Keratinocyte (primary cell): Measurements from ENCODE around the gene DCUN1D2. TPM values are rescaled to one million over a fixed set of nuclear protein-coding genes. Genes with fewer than 3 reads are reported as not detected.

Experiments used
- DNase-seq: peaks from one replicate; pipeline ENCODE4 v3.0.0-alpha.2; 2011; ENCODE audit warnings: low read depth, missing footprints, low spot score
- FAIRE-seq: peaks from 2 replicates; lab custom pipeline; 2011; peaks lifted over from hg19 to GRCh38; lab: Jason Lieb, UNC
- H2AFZ ChIP-seq: 2 replicates; pipeline ENCODE4 v1.6.0; 2012; ENCODE audit warnings: low read length, control low read depth, inconsistent platforms; ENCODE audit not compliant: control insufficient read depth
- H3K27ac ChIP-seq: 2 replicates; pipeline ENCODE4 v1.5.1; 2011; ENCODE audit warnings: low read length; ENCODE audit not compliant: control insufficient read depth, insufficient read depth
- H3K27me3 ChIP-seq: 3 replicates; pipeline ENCODE4 v1.6.0; 2011; ENCODE audit warnings: low read length; ENCODE audit not compliant: control insufficient read depth, insufficient read depth; ENCODE audit errors: extremely low read depth
- H3K36me3 ChIP-seq, 2 experiments: 2 replicates in 1 of 2; 3 replicates in 1 of 2; pipeline ENCODE4 v1.5.1; 2011; ENCODE audit warnings: low read length in 2 of 2, mild to moderate bottlenecking in 1 of 2; ENCODE audit not compliant: control insufficient read depth in 2 of 2, insufficient read depth in 2 of 2; ENCODE audit errors: extremely low read depth in 1 of 2
- H3K4me1 ChIP-seq: 3 replicates; pipeline ENCODE4 v1.5.1; 2011; ENCODE audit warnings: low read length; ENCODE audit not compliant: control insufficient read depth, insufficient read depth; ENCODE audit errors: extremely low read depth
- H3K4me2 ChIP-seq: 3 replicates; pipeline ENCODE4 v1.6.0; 2011; ENCODE audit warnings: low read depth, low read length; ENCODE audit not compliant: control insufficient read depth, insufficient read depth; ENCODE audit errors: extremely low read depth
- H3K4me3 ChIP-seq, 3 experiments: fragments of 200-600 bp in 1 of 3; sonication (generic) in 1 of 3; 2 replicates in 2 of 3; 3 replicates in 1 of 3; pipeline ENCODE4 v1.5.1; 2011 to 2016; ENCODE audit warnings: low read length in 3 of 3, mild to moderate bottlenecking in 3 of 3, control low read depth in 2 of 3, inconsistent platforms in 1 of 3, low read depth in 1 of 3, mixed read lengths in 1 of 3, mixed run types in 1 of 3, moderate library complexity in 1 of 3; ENCODE audit not compliant: control insufficient read depth in 2 of 3, insufficient read depth in 2 of 3; ENCODE audit errors: extremely low read depth in 1 of 3
- H3K79me2 ChIP-seq: 2 replicates; pipeline ENCODE4 v1.6.0; 2012; ENCODE audit warnings: low read length; ENCODE audit not compliant: control insufficient read depth, insufficient read depth
- H3K9ac ChIP-seq: 3 replicates; pipeline ENCODE4 v1.6.0; 2011; ENCODE audit warnings: low read length; ENCODE audit not compliant: control insufficient read depth, insufficient read depth; ENCODE audit errors: extremely low read depth
- H3K9me1 ChIP-seq: 3 replicates; pipeline ENCODE4 v1.6.0; 2011; ENCODE audit warnings: low read length; ENCODE audit not compliant: control insufficient read depth, insufficient read depth; ENCODE audit errors: extremely low read depth
- H3K9me3 ChIP-seq: 2 replicates; pipeline ENCODE4 v1.5.1; 2012; ENCODE audit warnings: low read depth, low read length; ENCODE audit not compliant: control insufficient read depth
- H4K20me1 ChIP-seq: 3 replicates; pipeline ENCODE4 v1.6.0; 2011; ENCODE audit warnings: low read length; ENCODE audit not compliant: control insufficient read depth, insufficient read depth; ENCODE audit errors: extremely low read depth
- EZH2 ChIP-seq: IDR thresholded peaks from one replicate; pipeline ENCODE4 v1.6.1; 2012; ENCODE audit warnings: inconsistent platforms, mild to moderate bottlenecking, low read length, moderate library complexity
- dilution Hi-C: fragments of 300-500 bp; cut with MboI; formaldehyde crosslinking; loops from one replicate; pipeline ENCODE4 v1.7.0; 2020; ENCODE audit warnings: low sequenced_read_pairs; ENCODE audit not compliant: extremely low pct_ligation_motif_present
- polyA plus RNA-seq, 5 experiments: library from polyadenylated mRNA; depleted of rRNA in 3 of 5; stranded (reverse) in 3 of 5; stranded (forward) in 1 of 5; unstranded in 1 of 5; fragments of >200 nt; gene quantifications; 1 replicate in 1 of 5; 2 replicates in 3 of 5; 3 replicates in 1 of 5; pipeline versions ENCODE4 v1.2.1 to v1.2.3, GENCODE V29; 2011 to 2012; ENCODE audit warnings: missing spikeins in 2 of 5, low read depth in 1 of 5, low replicate concordance in 1 of 5
- TF ChIP-seq, protein P1 (sequence below), 3 experiments: IDR thresholded peaks in 1 of 3; conservative IDR thresholded peaks in 1 of 3; optimal IDR thresholded peaks in 1 of 3; 2 replicates in 2 of 3; 3 replicates in 1 of 3; pipeline versions ENCODE3 to v1.5.1; 2011; ENCODE audit warnings: low read length in 3 of 3, mild to moderate bottlenecking in 3 of 3, moderate library complexity in 2 of 3, control low read depth in 1 of 3, inconsistent platforms in 1 of 3; ENCODE audit not compliant: insufficient read depth in 2 of 3; ENCODE audit errors: extremely low read depth in 1 of 3

DCUN1D2 gene
- polyA plus RNA-seq, 1 donor (not counting 4 experiments of a cell fraction or from before 2014, with no cell fraction given), result 9.1 TPM

DNA sequence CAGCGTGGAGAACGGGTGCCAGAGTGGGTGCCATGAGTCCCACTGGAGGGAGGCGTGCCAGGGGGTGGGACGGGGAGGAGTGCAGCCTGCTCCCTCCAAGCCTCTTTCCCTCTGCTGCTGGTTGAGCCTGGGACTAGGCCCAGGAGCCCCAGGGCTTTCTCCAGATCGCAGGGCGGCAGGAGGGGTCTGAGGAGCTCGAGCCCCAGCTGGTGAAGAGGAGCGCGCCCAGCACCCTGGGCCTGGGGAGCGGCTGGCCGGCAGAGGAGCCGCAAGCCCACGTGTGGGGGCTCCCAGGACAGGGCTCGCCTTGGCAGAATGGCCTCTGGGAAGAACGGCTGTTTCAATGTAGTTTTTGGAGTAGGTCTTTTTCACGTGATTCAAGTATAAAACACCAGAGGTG, 12.2 kb upstream of the DCUN1D2 start:
- Histone ChIP-seq H3K9me1 (no peaks in the 10 kb centered on the region), H3K36me3 (peaks cover 29 to 36% of the 10 kb centered on the region in 2 experiments), H3K9me3 (no peaks in the 10 kb centered on the region), H3K27ac (no peak overlapping the region), H3K9ac (no peak overlapping the region), H3K79me2 (no peaks in the 10 kb centered on the region), H3K4me3 (no peak overlapping the region), H3K4me2 (no peak overlapping the region), H3K4me1 (no peaks in the 10 kb centered on the region), H3K27me3 (no peaks in the 10 kb centered on the region), H4K20me1 (no peaks in the 10 kb centered on the region), H2AFZ (no peak overlapping the region)
- dilution Hi-C loops, result no loop called here
- TF ChIP-seq, protein P1, sequence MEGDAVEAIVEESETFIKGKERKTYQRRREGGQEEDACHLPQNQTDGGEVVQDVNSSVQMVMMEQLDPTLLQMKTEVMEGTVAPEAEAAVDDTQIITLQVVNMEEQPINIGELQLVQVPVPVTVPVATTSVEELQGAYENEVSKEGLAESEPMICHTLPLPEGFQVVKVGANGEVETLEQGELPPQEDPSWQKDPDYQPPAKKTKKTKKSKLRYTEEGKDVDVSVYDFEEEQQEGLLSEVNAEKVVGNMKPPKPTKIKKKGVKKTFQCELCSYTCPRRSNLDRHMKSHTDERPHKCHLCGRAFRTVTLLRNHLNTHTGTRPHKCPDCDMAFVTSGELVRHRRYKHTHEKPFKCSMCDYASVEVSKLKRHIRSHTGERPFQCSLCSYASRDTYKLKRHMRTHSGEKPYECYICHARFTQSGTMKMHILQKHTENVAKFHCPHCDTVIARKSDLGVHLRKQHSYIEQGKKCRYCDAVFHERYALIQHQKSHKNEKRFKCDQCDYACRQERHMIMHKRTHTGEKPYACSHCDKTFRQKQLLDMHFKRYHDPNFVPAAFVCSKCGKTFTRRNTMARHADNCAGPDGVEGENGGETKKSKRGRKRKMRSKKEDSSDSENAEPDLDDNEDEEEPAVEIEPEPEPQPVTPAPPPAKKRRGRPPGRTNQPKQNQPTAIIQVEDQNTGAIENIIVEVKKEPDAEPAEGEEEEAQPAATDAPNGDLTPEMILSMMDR (optimal IDR thresholded peaks at IDR 0.05 in 1 of 3, IDR thresholded peaks at IDR 0.05 in 1 of 3, conservative IDR thresholded peaks at IDR 0.05 in 1 of 3; ENCODE audit: extremely low read depth in 1 of 3, insufficient read depth in 2 of 3, low read length in 3 of 3), result no peak
- no peak for TF ChIP-seq EZH2
- no peak for DNase-seq
- FAIRE-seq, result no peak

- no peak overlapping the region for H3K4me2 ChIP-seq
- FAIRE-seq (no peak), DNase-seq (no peak)
- no peaks in the 10 kb centered on the region for H3K9me3 ChIP-seq
- TF ChIP-seq EZH2, result no peak
- TF ChIP-seq, protein P1 (optimal IDR thresholded peaks at IDR 0.05 in 1 of 3, IDR thresholded peaks at IDR 0.05 in 1 of 3, conservative IDR thresholded peaks at IDR 0.05 in 1 of 3; ENCODE audit: extremely low read depth in 1 of 3, insufficient read depth in 2 of 3, low read length in 3 of 3), result no peak
- no peak overlapping the region for H3K9ac ChIP-seq
- dilution Hi-C loops, result no loop called here
- peaks cover 5% of the 10 kb centered on the region for H4K20me1 ChIP-seq
- H3K9me1 ChIP-seq, result no peaks in the 10 kb centered on the region
- H3K27me3 ChIP-seq, result no peaks in the 10 kb centered on the region
- no peak overlapping the region for H2AFZ ChIP-seq
- H3K79me2 ChIP-seq, result peaks cover 16% of the 10 kb centered on the region
- no peaks in the 10 kb centered on the region for H3K4me1 ChIP-seq
- no peak overlapping the region for H3K27ac ChIP-seq
- H3K4me3 ChIP-seq, result no peak overlapping the region
- H3K36me3 ChIP-seq, result peaks cover 41 to 54% of the 10 kb centered on the region in 2 experiments
Observed at GRCh38 chr13:113500530-113501265, 10.2 kb upstream of the DCUN1D2 start.
